HG02870 (cell line): ENCODE results near the gene KIF1B.
"Not testable (repeated sequence)": the region's sequence is repeated elsewhere in the genome, so short reads cannot be mapped to it uniquely, and the experiment has no call there.

Experiments
- ATAC-seq: cut with Tn5 transposase; IDR thresholded peaks from one replicate; pipeline ENCODE4 v1.9.1; 2021; ENCODE audit warnings: mild to moderate bottlenecking, moderate library complexity; ENCODE audit not compliant: unreplicated experiment

Gene KIF1B

GRCh38 chr1:10383630-10384029 is 173.3 kb downstream of the KIF1B start:
- no peak for ATAC-seq

GRCh38 chr1:10384219-10384618 is 173.8 kb downstream of the KIF1B start:
- ATAC-seq = no peak

DNA sequence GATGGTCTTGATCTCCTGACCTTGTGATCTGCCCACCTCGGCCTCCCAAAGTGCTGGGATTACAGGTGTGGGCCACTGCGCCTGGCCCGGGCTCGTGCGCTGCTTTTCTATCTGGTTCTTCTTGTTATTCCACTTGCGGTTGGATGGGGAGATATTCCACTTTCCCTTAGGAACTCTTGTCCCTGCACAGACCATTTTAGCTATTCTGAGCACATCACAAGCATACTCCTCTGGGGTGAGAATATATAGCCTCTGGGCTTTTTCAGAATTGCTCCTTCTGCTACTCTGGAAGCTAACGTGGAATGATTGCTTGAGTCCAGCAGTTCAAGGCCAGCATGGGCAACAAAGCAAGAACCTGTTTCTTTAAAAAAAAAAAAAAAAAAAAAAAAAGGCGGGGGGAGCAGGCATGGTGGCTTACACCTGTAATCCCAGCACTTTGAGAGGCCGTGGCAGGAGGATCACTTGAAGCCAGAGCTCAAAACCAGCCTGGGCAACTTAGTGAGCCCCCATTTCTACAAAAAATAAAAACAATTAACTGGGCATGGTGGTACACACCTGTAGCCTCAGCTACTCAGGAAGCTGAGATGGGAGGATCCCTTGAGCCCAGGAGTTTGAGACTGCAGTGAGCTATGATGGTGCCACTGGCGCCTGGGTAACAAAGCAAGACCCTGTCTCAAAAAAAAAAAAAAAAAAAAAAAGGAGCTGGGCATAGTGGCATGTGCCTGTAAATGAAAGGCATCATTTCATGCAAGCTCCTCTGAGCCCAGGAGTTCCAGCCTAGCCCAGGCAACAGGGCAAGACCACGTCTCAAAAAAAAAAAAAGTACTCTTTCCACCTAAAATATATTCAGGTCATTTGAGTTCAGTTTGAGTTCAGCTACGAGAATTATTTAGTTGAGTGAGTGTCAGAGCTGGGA is 176.6 kb downstream of the KIF1B start:
- no peak for ATAC-seq

GRCh38 chr1:10387677-10388386 is 177.5 kb downstream of the KIF1B start:
- ATAC-seq = no peak

DNA sequence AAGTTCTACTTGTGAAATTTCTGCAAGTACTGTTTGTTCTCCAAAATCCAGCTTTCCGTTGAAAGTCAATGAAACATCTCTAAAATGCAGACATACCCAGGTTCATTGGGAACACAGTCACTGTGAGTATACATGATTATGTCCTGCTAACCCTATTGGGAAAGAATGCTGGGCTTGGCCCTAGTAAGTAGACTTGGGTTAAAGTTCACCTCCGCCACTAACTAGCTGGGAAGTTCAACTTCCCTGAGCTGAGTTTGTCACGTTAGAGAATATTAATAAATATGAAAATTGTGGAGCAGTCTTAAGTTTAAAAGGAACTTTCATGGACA is 178.0 kb downstream of the KIF1B start:
- no peak for ATAC-seq

GRCh38 chr1:10389271-10389973 is 179.1 kb downstream of the KIF1B start:
- no peak for ATAC-seq

DNA sequence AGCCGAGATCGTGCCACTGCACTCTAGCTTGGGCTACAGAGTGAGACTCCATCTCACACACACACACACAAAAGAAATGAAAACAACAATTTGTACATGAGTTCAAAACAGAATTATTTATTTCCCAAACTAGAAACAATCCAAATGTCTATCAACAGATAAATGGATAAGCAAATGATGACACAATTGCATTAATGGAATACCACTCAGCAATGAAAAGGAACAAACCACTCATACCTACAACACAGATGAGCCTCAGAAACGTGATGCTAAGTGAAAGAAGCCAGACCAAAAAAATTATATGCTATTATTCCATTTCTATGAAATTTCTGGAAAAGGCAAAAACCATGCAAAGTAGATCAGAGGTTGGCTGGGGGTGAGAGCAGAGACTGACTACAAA is 186.5 kb downstream of the KIF1B start:
- ATAC-seq = no peak

DNA sequence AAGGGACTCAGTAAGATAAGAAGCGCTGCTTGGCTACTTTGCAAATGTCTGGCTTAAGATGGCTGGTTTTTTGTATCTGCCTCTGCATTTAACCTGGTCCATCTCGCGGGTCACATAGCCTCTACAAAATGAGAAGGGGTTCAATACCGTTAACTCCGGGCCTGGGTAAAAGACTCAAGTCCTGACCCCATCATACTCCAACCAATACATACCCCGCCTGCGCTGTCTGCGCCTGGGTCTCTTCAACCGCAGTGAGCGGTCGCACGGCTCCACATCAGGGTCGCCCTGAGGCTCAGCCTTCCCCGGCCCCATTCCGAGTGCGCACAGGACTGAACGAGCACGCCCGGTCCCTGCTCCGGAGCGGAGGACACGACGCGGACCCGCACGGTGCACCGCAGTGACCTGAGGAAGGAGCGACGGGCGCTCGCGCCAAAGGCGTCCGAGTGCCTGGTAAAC is 187.9 kb downstream of the KIF1B start:
- ATAC-seq = peak; percentile 28

DNA sequence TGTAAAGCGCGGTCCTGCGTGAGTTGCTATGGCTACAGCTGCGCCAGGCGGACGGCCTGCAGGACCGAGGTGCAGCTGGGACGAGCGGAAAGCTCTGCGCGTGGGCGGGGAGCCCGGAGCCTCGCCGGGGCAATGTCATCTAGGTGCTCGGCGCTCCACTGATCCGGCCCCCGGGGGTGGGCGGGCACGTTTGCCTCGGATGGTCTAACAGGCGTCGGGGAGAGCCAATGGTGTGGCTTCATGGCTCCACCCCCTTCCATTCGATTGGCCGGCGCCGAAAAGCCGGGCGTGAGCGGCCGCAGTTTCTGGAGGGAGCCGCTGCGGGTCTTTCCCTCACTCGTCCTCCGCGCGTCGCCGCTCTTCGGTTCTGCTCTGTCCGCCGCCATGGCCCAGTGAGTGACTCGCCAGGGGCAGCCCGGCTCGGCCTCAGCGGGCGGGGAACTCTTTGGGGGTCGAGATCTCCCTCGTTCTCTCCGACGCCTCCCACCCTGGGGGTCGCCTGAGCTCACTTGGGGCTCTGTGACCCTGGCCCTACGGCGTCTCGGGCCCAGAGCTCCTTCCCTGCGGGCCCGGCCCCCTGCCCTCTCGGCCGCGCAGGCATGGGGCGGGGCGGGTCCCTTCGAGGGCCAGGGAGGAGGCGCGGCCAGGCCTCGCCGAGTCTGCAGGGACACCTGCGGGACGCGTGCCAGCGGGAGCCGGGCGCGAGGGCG is 188.5 kb downstream of the KIF1B start, which contains the start of gene PGD:
PGD (plus strand) TSS at position 331 of the 710 bp plus-strand sequence; CDS start at position 385, 54 bp downstream.
- peak; percentile 91 for ATAC-seq

DNA sequence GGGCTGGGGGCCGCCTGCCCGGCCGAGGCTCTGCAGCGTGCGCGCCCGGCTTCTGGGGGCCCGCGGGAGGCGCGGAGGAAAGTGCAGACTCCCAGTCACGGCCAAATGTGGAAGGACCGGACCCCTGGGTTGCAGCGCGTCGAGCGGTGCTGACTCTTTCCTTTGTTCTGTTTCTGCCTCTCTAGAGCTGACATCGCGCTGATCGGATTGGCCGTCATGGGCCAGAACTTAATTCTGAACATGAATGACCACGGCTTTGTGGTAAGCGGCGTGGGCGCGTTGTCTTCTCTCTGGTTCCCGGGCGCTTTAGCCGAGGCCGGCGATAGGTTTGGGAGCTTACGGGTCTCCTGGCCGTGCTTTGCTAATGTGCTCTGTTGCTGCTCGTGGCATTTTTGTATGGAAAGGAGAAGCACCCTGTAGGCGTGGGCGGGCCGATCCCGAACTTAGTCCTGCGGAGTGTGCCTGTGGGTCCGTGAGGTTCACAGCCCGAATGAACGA is 189.1 kb downstream of the KIF1B start:
- no peak for ATAC-seq

DNA sequence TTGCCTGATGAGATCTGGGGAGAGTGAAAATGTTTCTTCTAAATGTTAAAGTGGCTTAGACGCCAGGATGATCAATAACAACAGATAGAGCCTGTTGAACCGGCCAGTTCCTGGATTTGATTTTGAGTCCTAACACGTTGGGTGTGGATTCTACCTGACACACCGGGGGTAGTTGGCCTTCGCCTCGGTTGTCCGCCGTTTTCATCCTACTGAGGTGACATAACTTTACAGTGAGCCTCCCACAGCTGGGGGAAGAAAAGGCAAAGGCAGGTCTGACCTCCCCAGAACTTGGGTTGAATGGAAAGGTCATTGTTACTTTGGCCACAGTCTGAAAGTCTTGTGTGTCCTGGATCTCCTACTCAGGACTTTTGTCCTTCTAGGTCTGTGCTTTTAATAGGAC is 189.6 kb downstream of the KIF1B start:
- no peak for ATAC-seq

- no peak for ATAC-seq
Measured at GRCh38 chr1:10401281-10401680, 190.9 kb downstream of the KIF1B start.

DNA sequence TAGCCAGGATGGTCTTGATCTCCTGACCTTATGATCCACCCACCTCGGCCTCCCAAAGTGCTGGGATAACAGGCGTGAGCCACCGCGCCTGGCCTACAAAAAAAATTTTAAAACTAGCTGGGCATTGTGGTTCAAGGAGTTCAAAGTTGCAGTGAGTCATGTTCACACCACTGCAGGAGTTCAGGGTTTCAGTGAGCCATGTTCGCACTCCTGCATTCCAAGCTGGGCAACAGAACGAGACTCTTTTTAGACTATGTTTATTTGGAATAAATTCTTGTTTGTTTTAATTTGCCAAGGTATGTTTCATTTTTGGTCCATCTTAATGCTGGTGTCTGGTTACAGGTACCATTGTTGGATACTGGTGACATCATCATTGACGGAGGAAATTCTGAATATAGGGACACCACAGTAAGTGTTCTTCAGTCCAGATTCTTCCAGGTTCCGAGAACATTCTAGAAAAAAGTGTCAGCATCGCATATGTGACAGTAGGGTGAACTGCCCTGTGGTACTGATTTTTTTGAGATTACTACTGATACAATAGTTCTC is 192.4 kb downstream of the KIF1B start:
- ATAC-seq = no peak

DNA sequence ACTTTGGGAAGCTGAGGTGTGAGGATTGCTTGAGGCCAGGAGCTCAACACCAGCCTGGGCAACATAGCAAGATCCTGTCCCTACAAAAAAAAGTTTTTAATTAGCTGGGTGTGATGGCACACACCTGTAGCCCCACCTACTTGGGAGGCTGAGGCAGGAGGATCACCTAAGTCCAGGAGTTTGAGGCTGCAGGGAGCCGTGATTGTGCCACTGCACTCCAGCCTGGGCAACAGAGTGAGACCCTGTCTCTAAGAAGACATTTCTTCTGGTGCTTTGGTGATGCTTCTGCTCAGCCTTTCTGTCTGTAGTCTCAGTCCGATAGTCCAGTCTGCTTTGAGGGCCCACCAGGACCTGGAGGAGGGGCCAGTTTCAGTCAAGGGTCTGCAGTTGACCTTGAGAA is 196.8 kb downstream of the KIF1B start:
- no peak for ATAC-seq

- no peak for ATAC-seq
Measured at GRCh38 chr1:10415211-10415930, 205.0 kb downstream of the KIF1B start.

DNA sequence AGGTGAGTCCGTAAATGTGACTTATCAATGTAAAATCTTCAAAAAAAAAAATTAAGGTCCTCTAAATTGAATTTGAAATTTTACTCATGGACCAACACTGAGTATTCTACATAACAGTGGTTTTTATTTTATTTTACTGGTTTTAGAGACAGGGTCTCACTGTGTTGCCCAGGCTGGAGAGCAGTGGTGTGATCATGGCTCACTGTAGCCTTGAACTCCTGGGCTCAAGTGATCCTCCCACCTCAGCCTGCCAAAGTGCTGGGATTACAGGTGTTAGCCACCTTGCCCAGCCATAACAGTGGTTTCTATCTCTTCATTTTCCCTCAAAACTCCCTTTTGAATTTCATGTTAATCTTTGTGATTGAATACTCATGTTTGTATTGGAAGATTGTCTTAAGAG is 205.6 kb downstream of the KIF1B start:
- not testable (repeated sequence) for ATAC-seq

DNA sequence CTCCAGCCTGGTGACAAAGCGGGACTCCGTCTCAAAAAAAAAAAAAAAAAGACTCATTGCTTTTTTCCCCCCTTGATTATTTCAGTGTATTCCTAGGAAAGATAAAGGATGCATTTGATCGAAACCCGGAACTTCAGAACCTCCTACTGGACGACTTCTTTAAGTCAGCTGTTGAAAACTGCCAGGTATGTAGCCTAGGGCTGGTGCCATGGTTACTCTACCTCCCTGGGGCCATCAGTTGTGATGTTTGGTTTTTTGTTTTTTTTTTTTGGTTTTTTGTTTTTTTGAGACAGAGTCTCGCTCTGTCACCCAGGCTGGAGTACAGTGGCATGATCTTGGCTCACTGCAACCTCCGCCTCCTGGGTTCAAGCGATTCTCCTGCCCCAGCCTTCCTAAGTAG is 208.4 kb downstream of the KIF1B start:
- ATAC-seq = not testable (repeated sequence)

DNA sequence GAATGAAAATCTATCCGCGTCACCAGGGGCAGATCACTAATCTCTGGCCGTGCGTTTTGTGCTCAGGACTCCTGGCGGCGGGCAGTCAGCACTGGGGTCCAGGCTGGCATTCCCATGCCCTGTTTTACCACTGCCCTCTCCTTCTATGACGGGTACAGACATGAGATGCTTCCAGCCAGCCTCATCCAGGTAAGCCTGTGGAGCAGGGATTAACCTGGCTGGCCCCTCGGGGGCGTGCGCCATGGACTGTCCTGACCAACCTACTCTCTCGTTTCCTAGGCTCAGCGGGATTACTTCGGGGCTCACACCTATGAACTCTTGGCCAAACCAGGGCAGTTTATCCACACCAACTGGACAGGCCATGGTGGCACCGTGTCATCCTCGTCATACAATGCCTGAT is 209.0 kb downstream of the KIF1B start:
- no peak for ATAC-seq

DNA sequence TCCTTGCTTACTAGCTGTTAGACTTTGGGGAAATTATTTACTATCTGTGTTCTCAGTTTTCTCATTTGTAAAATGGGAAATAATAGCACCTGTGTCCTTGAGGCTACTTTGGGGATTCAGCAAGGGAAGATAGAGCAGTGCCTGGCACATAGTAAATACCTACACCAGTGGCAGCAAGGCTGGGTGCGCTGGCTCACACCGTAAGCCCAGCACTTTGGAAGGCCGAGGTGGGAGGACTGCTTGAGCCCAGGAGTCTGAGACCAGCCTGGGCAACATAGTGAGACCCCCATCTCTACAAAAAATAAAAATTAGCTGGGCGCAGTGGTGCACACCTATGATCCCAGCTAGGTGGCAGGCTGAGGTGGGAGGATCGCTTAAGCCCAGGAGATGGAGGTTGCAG is 211.3 kb downstream of the KIF1B start:
- ATAC-seq = no peak

DNA sequence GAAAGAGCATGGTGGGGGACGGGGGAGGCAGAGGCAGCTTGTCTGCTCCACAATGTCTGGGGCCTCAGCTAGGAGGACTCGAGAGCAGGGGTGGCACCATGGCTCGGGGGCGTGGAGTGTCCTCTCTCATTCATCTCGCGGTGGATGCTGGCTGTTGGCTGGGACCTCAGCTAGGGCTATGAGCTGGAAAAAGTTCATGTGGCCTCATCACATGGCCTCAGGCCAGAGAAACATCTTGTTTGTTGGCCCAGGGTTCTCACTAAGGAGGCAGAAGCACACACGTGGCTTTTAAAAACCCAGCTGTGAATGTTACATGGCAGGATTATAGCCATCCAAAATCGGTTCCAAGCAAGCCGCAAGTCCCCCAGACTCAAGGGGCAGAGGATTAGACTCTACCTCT is 213.7 kb downstream of the KIF1B start:
- ATAC-seq = no peak
